ENCODE data around the gene MACROD2.

DNA sequence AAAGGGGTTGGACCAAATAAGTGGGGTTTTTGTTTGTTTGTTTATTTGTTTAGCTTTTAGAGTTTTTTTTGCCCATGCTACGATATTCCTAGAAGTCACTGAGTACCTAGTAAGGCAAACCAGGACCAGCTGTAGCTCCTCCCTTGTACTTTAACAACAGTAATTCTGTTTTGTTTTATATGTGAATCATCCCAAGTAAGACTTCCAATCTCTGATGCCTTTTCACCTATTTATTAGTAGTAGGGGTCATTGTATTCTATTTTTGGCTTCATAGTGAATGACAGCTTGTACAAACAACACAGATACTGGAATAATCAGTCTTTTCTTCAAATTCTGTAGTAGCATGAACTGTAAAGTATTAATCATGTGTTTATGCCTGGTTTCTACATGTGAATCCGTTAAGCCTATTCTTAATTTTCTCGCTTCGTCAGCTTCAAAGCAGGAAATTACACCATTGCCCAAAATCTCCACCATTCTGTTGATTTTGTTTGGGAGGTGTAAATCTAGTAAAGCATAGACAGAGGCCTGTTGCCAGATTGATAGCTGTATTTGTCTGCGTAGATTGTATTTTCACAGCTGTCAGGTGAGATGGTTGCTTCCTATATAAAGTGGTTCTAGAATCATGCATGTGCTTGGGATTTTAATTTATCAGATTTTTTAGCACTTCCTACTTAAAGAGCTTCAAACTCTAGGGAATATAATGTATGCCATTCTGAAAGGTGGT, 493.6 kb downstream of the MACROD2 start:
- no peak for TF ChIP-seq POLR2A (IDR thresholded peaks at IDR 0.05)
- TF ChIP-seq CTCF (IDR thresholded peaks at IDR 0.05) = no peak

All from tibial nerve (tissue), 3 donors.